GM18868 (cell line): ENCODE results near the gene TBC1D22A.

Source experiments
- ATAC-seq: cut with Tn5 transposase; IDR thresholded peaks from one replicate; pipeline ENCODE4 v1.9.1; 2021; ENCODE audit warnings: mild to moderate bottlenecking, moderate library complexity; ENCODE audit not compliant: unreplicated experiment

TBC1D22A gene

DNA sequence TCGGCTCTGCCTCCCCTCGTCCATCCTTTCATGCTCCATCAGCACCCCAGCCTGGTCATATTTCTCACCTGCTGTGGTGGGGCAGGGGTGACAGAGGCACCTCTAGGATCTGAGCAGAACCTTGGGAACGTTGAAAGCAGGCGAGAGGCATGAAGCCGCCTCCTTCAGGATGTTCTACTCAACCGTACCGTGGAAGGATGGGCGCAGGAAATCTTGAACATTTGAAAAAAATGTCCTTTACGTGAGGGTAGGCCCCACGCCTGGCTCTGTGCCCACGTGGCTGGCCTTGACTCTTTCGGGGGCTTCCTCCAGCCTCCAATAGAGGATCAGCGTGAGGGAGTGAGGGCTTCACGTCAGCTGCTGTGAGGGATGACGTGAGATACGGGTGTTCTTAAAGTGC is 90.7 kb downstream of the TBC1D22A start:
- ATAC-seq, result no peak

- ATAC-seq, result no peak
These were observed 91.8 kb downstream of the TBC1D22A start for GRCh38 chr22:46854125-46854870.

DNA sequence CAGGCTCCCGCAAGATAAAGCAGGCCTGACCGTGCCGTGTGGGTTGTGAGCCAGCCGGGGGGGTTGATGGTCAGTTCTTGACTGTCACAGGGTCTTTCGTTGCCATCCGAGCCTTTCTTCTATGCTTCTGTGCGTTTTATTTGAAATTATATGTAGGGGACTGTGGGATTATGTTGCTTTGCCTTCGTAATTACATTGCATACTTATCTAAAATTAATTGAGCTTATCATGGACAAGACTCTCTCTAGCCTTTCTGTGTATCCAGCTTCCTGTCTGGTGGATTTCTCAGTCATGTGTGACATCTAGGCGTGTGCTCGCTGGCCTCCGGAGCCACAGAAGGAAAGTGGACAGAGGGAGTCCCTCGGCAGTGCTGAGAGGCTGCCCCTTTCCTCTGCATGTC is 93.2 kb downstream of the TBC1D22A start:
- no peak for ATAC-seq

GRCh38 chr22:46856661-46857060 is 94.2 kb downstream of the TBC1D22A start:
- no peak for ATAC-seq

DNA sequence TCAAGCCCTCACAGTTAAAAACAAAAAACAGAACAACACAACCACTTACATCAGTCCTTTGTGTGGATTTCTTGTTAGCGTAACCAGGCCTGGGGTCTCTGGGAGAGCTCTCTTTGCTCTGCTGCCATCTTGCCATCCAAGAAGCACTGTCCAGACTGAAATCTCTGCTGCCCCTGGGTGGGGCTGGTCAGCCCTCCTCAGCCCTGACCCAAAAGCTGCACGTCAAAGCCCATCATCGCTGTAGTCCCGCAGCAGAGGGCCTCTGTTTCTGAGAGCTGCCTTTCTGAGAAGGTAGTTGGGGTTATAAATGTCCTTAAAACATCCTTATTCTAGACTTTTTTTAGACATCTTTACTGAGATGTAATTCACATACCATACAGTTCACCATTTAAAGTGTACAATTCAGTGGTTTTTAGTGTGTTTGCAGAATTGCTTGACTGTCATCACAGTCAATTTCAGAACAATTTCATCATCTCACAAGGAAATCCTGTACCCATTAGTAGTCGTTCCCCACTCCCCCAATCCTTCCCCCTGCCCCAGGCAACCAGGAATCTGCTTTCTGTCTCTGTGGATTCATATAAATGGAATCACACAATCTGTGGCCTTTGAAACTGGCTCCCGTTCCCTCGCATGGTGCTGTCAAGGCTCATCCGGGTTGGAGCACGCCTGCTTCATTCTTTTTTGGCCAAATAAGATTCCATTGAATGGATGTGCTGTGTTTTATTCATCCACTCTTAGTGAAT is 94.9 kb downstream of the TBC1D22A start:
- ATAC-seq, result no peak

DNA sequence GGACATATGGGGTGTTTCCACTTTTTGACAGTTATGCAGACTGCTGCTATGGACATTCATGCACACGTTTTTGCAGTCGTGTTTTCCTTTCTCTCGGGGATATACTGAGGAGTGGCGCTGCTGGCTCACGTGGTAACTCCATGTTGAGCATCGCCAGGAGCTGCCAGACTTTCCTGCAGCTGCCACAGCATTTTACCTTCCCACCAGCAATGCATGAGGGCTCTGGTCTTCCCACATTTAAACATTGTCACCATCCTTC is 95.4 kb downstream of the TBC1D22A start:
- no peak for ATAC-seq

DNA sequence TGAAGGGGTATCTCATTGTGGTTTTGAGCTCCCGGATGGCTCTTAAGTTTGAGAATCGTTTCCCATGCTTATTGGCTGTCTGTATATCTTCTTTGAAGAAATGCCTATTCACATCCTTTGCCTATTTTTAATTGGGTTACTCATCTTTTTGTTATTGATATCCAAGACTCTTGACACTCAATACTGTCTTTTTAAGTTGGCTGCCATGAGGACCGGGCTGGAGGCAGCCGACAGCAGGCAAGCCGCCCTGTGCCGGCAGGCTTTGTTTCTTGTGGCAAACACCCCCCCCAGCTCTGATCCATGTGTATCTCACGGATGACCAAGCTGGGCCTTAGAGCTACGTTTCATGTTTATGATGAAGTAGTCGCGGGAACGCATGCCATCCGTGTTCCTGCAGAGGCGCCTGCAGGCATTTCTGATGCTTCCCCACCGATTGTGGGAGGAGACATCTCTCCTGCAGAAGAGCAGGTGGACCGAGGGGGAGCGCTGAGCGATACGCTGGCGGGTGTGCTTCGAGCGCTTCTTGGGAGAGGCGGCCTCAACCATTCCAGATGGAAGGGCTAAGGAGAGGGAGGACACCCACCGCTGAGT is 95.8 kb downstream of the TBC1D22A start:
- ATAC-seq, result no peak

DNA sequence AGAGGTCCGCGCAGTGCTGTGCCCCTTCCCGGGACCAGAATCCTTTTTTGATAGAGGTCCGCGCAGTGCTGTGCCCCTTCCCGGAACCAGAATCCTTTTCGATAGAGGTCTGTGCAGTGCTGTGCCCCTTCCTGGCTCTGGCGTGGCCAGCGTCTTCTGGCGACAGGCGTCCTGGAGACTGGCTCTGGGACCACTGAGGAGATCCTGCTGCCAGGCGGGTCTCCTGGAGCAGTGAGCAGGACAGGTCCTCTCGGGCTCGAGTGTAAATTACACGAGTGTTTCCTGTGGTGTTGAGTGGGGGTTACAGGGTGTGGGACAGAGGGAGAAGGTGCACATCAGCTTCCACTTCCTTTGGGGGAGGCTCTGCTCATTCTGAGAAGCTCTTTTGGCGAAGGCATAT is 98.1 kb downstream of the TBC1D22A start:
- no peak for ATAC-seq

- ATAC-seq, result no peak
These were observed 99.3 kb downstream of the TBC1D22A start for GRCh38 chr22:46861468-46862367.

- ATAC-seq, result no peak
These were observed 100.2 kb downstream of the TBC1D22A start for GRCh38 chr22:46862418-46863324.

GRCh38 chr22:46863794-46864193 is 101.3 kb downstream of the TBC1D22A start:
- ATAC-seq, result no peak

GRCh38 chr22:46864314-46865051 is 102.0 kb downstream of the TBC1D22A start:
- ATAC-seq, result no peak

DNA sequence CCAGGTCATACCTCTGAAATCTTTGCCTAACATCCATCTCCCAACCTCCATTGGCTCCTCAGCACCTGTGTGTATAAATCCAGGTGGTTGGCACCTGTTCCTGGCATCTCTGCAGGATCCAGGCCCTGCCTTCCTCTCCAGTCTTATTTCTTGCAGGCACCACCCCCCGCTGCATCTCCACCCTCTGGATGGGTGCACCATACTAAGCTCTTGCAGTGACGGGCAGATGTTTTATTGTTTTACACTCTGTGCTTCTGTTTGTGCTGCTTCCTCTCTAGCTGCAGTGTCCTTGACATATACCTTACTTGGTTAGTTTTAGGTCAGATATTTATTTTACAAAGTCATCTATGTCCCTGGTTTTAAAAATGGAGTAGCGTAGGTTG is 102.6 kb downstream of the TBC1D22A start:
- no peak for ATAC-seq

DNA sequence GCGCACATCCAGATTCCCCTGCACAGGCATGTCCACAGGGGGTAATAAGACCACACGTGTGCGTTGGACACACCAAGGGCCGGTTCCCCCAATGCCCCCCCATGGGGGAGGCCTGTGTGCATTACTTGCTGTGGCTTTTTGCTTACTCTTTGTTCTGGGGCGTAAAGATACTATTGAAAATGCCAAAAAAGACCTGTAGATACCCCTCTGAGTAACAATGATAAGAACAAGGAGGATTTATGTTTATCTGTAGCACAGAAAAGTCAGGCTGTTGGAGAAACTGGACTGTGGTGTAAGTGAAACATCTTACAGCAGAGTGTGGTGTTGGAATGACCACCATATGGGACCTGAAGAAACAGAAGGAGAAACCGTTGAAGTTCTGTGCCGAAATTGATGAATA is 103.2 kb downstream of the TBC1D22A start:
- ATAC-seq, result no peak

GRCh38 chr22:46866591-46866990 is 104.1 kb downstream of the TBC1D22A start:
- ATAC-seq, result no peak

DNA sequence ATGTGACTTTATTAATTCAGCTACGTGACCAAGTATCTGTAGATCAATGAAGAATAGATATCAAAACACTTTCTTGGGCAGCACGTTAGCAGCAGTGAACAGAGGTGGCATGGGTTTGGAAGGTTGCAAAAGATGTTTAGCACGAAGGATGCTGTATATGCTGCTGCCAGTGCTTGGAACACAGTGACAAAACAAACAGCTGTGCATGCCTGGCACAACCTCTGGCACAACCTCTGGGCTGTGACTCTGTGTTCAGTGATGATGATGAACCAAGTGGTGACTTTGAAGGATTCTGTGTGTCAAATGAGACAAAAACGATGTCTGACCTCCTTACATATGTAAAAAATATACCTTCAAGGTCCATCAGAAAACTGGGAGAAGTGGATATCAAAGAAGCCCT is 104.7 kb downstream of the TBC1D22A start:
- no peak for ATAC-seq

DNA sequence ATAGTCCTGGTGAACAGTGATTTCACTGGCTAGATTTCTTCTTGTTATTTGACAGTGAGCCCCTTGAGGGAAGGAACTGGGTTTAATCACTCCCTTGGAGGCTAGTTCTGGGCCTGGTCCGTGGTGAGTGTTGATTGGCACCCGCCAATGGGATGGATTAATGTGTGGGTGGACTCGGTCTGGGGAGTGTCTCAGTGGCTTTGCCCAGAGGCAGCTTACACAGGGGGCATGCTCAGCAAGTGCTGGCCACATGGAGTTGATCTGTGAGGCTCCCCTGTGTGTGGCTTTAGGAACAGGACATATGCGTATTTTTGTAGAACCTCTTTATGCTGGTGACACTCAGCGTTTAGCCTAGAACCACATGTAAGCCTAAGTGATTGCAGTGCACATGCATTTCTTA is 106.9 kb downstream of the TBC1D22A start:
- ATAC-seq, result no peak

DNA sequence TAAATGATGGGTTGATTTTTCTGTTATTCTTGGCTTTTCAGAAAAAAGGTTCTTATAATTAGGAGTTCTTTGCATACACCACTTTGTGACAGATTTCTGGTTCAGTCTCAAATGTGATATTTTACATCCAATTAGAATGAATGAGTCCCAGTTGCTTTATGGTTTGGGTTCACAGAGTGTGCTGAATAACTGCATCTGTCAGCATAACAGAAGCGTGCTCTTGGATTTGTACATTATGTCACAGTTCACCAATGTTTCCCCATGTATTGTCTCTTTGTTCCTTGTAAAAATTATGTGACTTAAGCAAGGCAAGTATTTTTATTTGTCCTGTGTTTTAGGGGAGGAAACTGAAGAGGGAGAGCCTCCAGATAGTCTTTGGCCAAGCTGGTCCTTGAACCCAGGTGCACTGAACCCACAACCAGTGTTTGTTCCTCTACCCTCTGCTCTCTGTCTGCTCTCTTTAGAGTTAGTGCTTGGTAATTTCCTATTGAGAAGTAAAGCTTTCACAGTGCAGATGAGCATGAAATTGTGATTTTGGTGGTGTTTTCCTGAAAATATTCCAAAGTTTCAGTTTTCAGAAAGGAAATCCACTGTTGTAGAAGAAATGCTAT is 107.5 kb downstream of the TBC1D22A start:
- ATAC-seq, result no peak

DNA sequence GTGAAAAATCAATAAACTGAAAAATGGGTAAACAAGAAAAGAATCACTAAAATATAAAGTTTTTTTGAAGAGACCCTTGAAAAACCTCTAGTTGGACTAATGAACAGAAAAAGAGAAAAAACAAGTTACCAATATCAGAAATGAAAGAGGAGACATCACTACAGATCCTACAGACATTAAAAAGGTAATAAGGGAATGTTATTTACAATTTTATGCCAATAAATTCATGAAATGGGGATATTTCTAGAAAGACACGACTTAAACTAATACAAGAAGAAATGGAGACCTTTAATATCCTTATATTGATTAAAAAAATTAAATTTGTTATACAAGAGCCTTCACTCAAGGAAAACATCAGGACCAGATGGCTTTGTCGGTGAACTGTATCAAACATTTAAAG is 109.4 kb downstream of the TBC1D22A start:
- ATAC-seq, result no peak
